GM12878 (cell line): ENCODE measurements around the gene UBLCP1. TPM values are rescaled to one million over a fixed set of nuclear protein-coding genes. Genes with fewer than 3 reads are reported as not detected.

ENCODE experiments used
- ATAC-seq: fragments of 200-7000 bp; cut with Tn5 transposase; 3 replicates; pipeline ENCODE4 v1.9.1; 2020; ENCODE audit warnings: mild to moderate bottlenecking, moderate library complexity
- BruUV-seq: library from RNA; stranded (reverse); fragments of 400-500 nt; replicated peaks from 2 replicates; lab custom pipeline; 2021; lab: Mats Ljungman, UMichigan
- CTCF ChIA-PET: fragments of 300-600 bp; sonication (Branson Sonifier 250); formaldehyde crosslinking; extraction: SDS; loops from one replicate; lab custom pipeline; 2021; ENCODE audit warnings: inconsistent platforms; lab: Yijun Ruan, JAX
- POLR2A ChIA-PET: fragments of 350-600 bp; formaldehyde crosslinking; extraction: SDS; loops from one replicate; lab custom pipeline; 2021; ENCODE audit warnings: inconsistent platforms; lab: Charles Lee
- RAD21 ChIA-PET: fragments of 300-600 bp; sonication (Branson Sonifier 250); formaldehyde crosslinking; loops from one replicate; lab custom pipeline; 2023; ENCODE audit warnings: antibody characterized with exemption; ENCODE audit not compliant: unreplicated experiment; lab: Charles Lee
- SMC1A ChIA-PET: fragments of 300-600 bp; sonication (Branson Sonifier 250); formaldehyde crosslinking; loops from one replicate; lab custom pipeline; 2023; ENCODE audit not compliant: unreplicated experiment, uncharacterized antibody; lab: Charles Lee
- DNase-seq: peaks from one replicate; pipeline ENCODE4 v3.0.0-alpha.2; 2011; ENCODE audit warnings: low read depth, low spot score
- FAIRE-seq: peaks from 3 replicates; lab custom pipeline; 2011; peaks lifted over from hg19 to GRCh38; lab: Jason Lieb, UNC
- H2AFZ ChIP-seq: 2 replicates; pipeline ENCODE4 v1.6.0; 2011; ENCODE audit warnings: low read depth, low read length, control low read depth; ENCODE audit not compliant: control insufficient read depth
- H3K27ac ChIP-seq: 2 replicates; pipeline ENCODE4 v1.5.1; 2011; ENCODE audit warnings: control low read depth; ENCODE audit not compliant: control insufficient read depth, insufficient read depth
- H3K27me3 ChIP-seq, 2 experiments: replicated peaks in 1 of 2; 2 replicates each; pipeline versions ENCODE4 v1.6.0 to v1.6.1; 2011; ENCODE audit warnings: low read length in 1 of 2; ENCODE audit not compliant: control insufficient read depth in 2 of 2, insufficient read depth in 2 of 2
- H3K36me3 ChIP-seq, 2 experiments: 2 replicates each; pipeline ENCODE4 v1.5.1; 2011; ENCODE audit warnings: low read length in 1 of 2; ENCODE audit not compliant: control insufficient read depth in 2 of 2, insufficient read depth in 2 of 2
- H3K4me1 ChIP-seq: 2 replicates; pipeline ENCODE4 v1.6.1; 2011; ENCODE audit warnings: mild to moderate bottlenecking, low read length, moderate library complexity, mixed read lengths; ENCODE audit not compliant: control insufficient read depth, insufficient read depth
- H3K4me2 ChIP-seq: 2 replicates; pipeline ENCODE4 v1.6.0; 2011; ENCODE audit warnings: control low read depth; ENCODE audit not compliant: control insufficient read depth, insufficient read depth
- H3K4me3 ChIP-seq: fragments of 200-600 bp; sonication (generic); 2 replicates; pipeline ENCODE4 v1.5.1; 2016
- H3K79me2 ChIP-seq: 2 replicates; pipeline ENCODE4 v1.6.0; 2011; ENCODE audit warnings: low read length; ENCODE audit not compliant: control insufficient read depth, insufficient read depth
- H3K9ac ChIP-seq: 2 replicates; pipeline ENCODE4 v1.8.0; 2011; ENCODE audit warnings: low read length, control low read depth, mixed read lengths; ENCODE audit not compliant: control insufficient read depth, insufficient read depth
- H3K9me3 ChIP-seq: replicated peaks from 3 replicates; pipeline ENCODE4 v1.5.1; 2011; ENCODE audit warnings: mild to moderate bottlenecking, low read length; ENCODE audit not compliant: control insufficient read depth, insufficient read depth
- H4K20me1 ChIP-seq: 2 replicates; pipeline ENCODE4 v1.6.0; 2011; ENCODE audit not compliant: control insufficient read depth, insufficient read depth
- CEBPB ChIP-seq, 2 experiments: fragments of 150-350 bp in 1 of 2; IDR thresholded peaks; 2 replicates each; pipeline ENCODE4 v1.6.1; 2012 to 2014; ENCODE audit warnings: low read depth in 2 of 2, low read length in 2 of 2, borderline replicate concordance in 1 of 2, inconsistent platforms in 1 of 2
- IKZF1 ChIP-seq: fragments of 450-650 bp; conservative IDR thresholded peaks from 2 replicates; pipeline ENCODE4 v1.6.1; 2017; ENCODE audit warnings: antibody characterized with exemption, mild to moderate bottlenecking
- MEF2B ChIP-seq: fragments of 450-650 bp; IDR thresholded peaks from 2 replicates; pipeline ENCODE4 v1.6.1; 2018; ENCODE audit warnings: mild to moderate bottlenecking, moderate library complexity; ENCODE audit not compliant: partially characterized antibody, poor library complexity, severe bottlenecking
- NRF1 ChIP-seq: conservative IDR thresholded peaks from 2 replicates; pipeline ENCODE4 v1.6.1; 2011; ENCODE audit warnings: mild to moderate bottlenecking, low read depth, low read length, improper control_type of control experiment
- RCOR1 ChIP-seq: conservative IDR thresholded peaks from 2 replicates; pipeline ENCODE4 v1.6.1; 2012; ENCODE audit warnings: low read depth, low read length, improper control_type of control experiment
- SMAD5 ChIP-seq: IDR thresholded peaks from 2 replicates; pipeline ENCODE4 v1.6.1; 2016; ENCODE audit warnings: antibody characterized with exemption, low read depth
- TARDBP ChIP-seq: IDR thresholded peaks from 2 replicates; pipeline ENCODE4 v1.6.1; 2016; ENCODE audit warnings: borderline replicate concordance
- TCF12 ChIP-seq: IDR thresholded peaks from 2 replicates; pipeline ENCODE4 v1.6.1; 2011; ENCODE audit warnings: low read depth, mild to moderate bottlenecking, low read length
- ZSCAN29 ChIP-seq: fragments of 450-650 bp; IDR thresholded peaks from 2 replicates; pipeline ENCODE4 v1.6.1; 2017; ENCODE audit warnings: mild to moderate bottlenecking, moderate library complexity
- WGBS: methylation state at CpG from one replicate; pipeline ENCODE4 v1.1.6; 2016; ENCODE audit warnings: low lambda C conversion rate; ENCODE audit not compliant: insufficient replicate concordance, insufficient coverage; ENCODE audit errors: missing lambda C conversion rate; 5-methylcytosine and 5-hydroxymethylcytosine counted together
- in situ Hi-C: fragments of 300-500 bp; cut with MboI; formaldehyde crosslinking; loops from 9 replicates; pipeline ENCODE4 v1.14.3; 2018; ENCODE audit warnings: mixed read lengths
- intact Hi-C: fragments of 100-400 bp; cut with micrococcal nuclease; formaldehyde crosslinking; loops from one replicate; pipeline ENCODE4 v1.14.2; 2022; ENCODE audit not compliant: unreplicated experiment
- polyA plus RNA-seq, 11 experiments: library from polyadenylated mRNA; depleted of rRNA in 4 of 11; unstranded in 6 of 11; stranded (reverse) in 5 of 11; fragments of >200 nt; fragmentation: Nextera tagmentation in 4 of 11; fragmentation: Illumina TruSeq in 1 of 11; extraction: Ambion mirVana in 4 of 11; extraction: Trizol in 1 of 11; gene quantifications; 1 replicate in 1 of 11; 2 replicates in 10 of 11; pipeline versions ENCODE4 v1.2.1 to v1.2.3, GENCODE V29; 2011 to 2016; ENCODE audit warnings: inconsistent platforms in 2 of 11, missing spikeins in 2 of 11, low read depth in 1 of 11
- total RNA-seq, 4 experiments: library from RNA; depleted of rRNA in 3 of 4; stranded (reverse); fragments of >200 nt in 3 of 4; fragmentation: Illumina TruSeq in 1 of 4; extraction: Trizol in 1 of 4; gene quantifications; 2 replicates each; pipeline versions ENCODE4 v1.2.1 to v1.2.3, GENCODE V29; 2013 to 2021
- TF ChIP-seq, protein P1 (sequence below): fragments of 450-650 bp; formaldehyde crosslinking; IDR thresholded peaks from 2 replicates; pipeline ENCODE4 v1.4.0; 2022; ENCODE audit warnings: mild to moderate bottlenecking, moderate library complexity

Gene UBLCP1
- total and polyA plus RNA-seq, 10 of the 15 experiments (the other 5 are each of a cell fraction or from before 2014, with no cell fraction given): 18.8 to 44.2 (median 32.1) TPM

DNA sequence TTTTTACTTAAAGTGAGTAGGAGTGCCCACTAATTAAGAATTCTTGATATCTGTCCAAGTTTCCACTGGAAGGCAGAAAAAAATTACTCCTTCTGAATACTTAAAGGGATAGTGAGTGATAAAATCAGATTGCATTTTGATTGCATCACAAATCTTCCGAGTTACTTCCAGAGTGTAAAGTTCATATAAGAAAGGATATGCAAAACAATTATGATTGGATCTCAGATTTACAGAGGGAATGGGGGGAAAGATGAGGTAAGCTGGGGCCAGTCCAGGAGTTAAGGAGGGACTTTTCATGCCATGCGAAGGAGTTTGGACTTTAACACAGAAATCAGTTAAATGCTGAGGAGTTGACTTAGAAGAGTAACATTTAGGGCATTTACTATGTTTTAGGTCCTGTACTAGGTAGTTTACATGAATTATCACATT is 44.5 kb upstream of the UBLCP1 start:
- SMC1A ChIA-PET: no interaction called here

More for the DNA sequence above, 44.5 kb upstream of the UBLCP1 start:
- no peaks in the 10 kb centered on the region for H3K36me3 ChIP-seq
- in situ Hi-C loops (no loop called here), intact Hi-C loops (no loop called here)
- H3K9me3 ChIP-seq: no peaks in the 10 kb centered on the region
- H3K9ac ChIP-seq: no peak overlapping the region
- no peak overlapping the region for H3K27ac ChIP-seq
- no peak for TF ChIP-seq NRF1
- TF ChIP-seq MEF2B: no peak
- no peak for TF ChIP-seq ZSCAN29
- TF ChIP-seq TARDBP: no peak
- TF ChIP-seq RCOR1: no peak
- TF ChIP-seq, protein P1, sequence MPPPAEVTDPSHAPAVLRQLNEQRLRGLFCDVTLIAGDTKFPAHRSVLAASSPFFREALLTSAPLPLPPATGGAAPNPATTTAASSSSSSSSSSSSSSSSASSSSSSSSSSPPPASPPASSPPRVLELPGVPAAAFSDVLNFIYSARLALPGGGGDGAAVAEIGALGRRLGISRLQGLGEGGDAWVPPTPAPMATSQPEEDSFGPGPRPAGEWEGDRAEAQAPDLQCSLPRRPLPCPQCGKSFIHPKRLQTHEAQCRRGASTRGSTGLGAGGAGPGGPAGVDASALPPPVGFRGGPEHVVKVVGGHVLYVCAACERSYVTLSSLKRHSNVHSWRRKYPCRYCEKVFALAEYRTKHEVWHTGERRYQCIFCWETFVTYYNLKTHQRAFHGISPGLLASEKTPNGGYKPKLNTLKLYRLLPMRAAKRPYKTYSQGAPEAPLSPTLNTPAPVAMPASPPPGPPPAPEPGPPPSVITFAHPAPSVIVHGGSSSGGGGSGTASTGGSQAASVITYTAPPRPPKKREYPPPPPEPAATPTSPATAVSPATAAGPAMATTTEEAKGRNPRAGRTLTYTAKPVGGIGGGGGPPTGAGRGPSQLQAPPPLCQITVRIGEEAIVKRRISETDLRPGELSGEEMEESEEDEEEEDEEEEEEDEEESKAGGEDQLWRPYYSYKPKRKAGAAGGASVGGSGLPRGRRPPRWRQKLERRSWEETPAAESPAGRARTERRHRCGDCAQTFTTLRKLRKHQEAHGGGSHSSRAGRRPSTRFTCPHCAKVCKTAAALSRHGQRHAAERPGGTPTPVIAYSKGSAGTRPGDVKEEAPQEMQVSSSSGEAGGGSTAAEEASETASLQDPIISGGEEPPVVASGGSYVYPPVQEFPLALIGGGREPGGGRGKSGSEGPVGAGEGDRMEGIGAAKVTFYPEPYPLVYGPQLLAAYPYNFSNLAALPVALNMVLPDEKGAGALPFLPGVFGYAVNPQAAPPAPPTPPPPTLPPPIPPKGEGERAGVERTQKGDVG (CRISPR knock-in tag): no peak
- no peak for TF ChIP-seq IKZF1
- TF ChIP-seq TCF12: no peak
- no peak for TF ChIP-seq SMAD5
- no peak for TF ChIP-seq CEBPB (IDR thresholded peaks at IDR 0.05; ENCODE audit: borderline replicate concordance in 1 of 2, low read depth in 2 of 2, low read length in 2 of 2)
- POLR2A ChIA-PET: no interaction called here
- 100% methylated on average over 2 of the region's 2 CpGs for WGBS
- H3K4me3 ChIP-seq: no peak overlapping the region
- BruUV-seq: no TSS peak
- ATAC-seq (no peak), DNase-seq (no peak), FAIRE-seq (no peak)
- H3K79me2 ChIP-seq: no peaks in the 10 kb centered on the region
- RAD21 ChIA-PET: no interaction called here
- no peak overlapping the region for H3K4me2 ChIP-seq
- H4K20me1 ChIP-seq: no peaks in the 10 kb centered on the region
- CTCF ChIA-PET: no interaction called here
- no peak overlapping the region for H2AFZ ChIP-seq
- H3K4me1 ChIP-seq: no peaks in the 10 kb centered on the region
- H3K27me3 ChIP-seq: no peaks in the 10 kb centered on the region
